ENCODE measurements around the gene HDGFL3. TPM values are rescaled to one million over a fixed set of nuclear protein-coding genes. Genes with fewer than 3 reads are reported as not detected.
"Not testable (repeated sequence)": the region's sequence is repeated elsewhere in the genome, so short reads cannot be mapped to it uniquely, and the experiment has no call there.

The HDGFL3 gene
- total RNA-seq, 2 donors from 2014 or later: 123 TPM

DNA sequence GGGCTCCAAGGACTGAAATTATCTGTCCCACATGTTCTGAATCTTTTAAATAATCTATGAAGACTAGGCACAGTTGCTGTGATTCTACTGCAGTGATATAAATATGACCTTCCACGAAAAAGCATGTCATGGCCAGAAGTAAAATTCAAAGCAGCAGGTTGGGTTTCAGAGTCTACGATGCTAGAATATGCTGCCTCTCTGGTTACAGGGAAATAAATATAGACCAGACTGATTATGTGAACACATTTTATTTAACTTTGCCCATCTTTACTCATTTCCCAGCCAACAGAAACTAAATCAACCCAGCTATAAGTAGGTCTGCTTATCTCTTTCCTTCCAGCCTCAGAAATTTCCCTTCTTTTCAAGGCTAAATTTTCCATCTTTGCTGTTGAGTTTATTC, 120.0 kb downstream of the HDGFL3 start:
- no peak overlapping the region for H3K27ac Mint-ChIP-seq
- 96 to 100% methylated on average over 2 of the region's 2 CpGs for WGBS, 2 experiments (ENCODE audit: insufficient coverage in 1 of 2, insufficient read length in 1 of 2)

DNA sequence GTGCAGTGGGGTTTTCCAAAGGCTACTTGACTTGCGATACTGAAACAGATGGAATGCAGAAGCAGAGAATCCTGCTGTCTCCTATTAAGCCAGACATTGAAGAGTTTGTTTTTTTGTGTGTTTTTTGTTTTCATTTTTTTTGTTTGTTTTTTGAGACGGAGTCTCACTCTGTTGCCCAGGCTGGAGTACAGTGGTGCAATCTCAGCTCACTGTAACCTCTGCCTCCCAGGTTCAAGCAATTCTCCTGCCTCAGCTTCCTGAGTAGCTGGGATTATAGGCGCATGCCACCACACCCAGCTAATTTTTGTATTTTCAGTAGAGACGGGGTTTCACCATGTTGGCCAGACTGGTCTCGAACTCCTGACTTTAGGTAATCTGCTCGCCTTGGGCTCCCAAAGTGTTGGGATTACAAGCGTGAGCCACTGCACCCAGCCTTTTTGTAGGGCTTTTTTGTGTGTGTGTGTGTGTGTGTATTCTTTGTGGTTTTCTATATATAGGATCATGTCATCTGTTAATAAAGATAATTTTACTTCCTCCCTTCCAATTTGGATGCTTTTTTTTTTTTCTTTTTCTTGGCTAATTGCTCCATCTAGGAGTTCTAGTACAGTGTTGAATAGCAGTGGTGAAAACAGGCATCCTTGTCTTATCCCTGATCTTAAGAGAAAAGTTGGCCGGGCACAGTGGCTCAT, 121.6 kb downstream of the HDGFL3 start:
- not testable (repeated sequence) for H3K9me3 ChIP-seq (ENCODE audit: control insufficient read depth, low read length); H3K36me3 Mint-ChIP-seq (ENCODE audit: low read depth); H3K4me3 ChIP-seq (ENCODE audit: low read length); H3K27me3 Mint-ChIP-seq (ENCODE audit: insufficient read depth); H3K27ac ChIP-seq (ENCODE audit: low read depth, low read length); DNase-seq; H3K9me3 Mint-ChIP-seq; H3K9ac ChIP-seq (ENCODE audit: extremely low read depth, low read length, poor library complexity, severe bottlenecking); H3K27me3 ChIP-seq (ENCODE audit: control insufficient read depth, insufficient read depth, low read length, poor library complexity, severe bottlenecking); H3K36me3 ChIP-seq (ENCODE audit: control insufficient read depth, insufficient read depth, low read length); H3K4me3 Mint-ChIP-seq; H3K4me1 Mint-ChIP-seq; H3K27ac Mint-ChIP-seq; H3K4me1 ChIP-seq (ENCODE audit: control insufficient read depth, insufficient read depth, low read length)
- WGBS, 2 experiments (ENCODE audit: insufficient coverage in 1 of 2, insufficient read length in 1 of 2): 91 to 95% methylated on average over 6 to 8 of the region's 8 CpGs

More for the DNA sequence above, 120.0 kb downstream of the HDGFL3 start:
- no peaks in the 10 kb centered on the region for H3K27me3 ChIP-seq (ENCODE audit: control insufficient read depth, insufficient read depth, low read length, poor library complexity, severe bottlenecking)
- TF ChIP-seq, protein P1, sequence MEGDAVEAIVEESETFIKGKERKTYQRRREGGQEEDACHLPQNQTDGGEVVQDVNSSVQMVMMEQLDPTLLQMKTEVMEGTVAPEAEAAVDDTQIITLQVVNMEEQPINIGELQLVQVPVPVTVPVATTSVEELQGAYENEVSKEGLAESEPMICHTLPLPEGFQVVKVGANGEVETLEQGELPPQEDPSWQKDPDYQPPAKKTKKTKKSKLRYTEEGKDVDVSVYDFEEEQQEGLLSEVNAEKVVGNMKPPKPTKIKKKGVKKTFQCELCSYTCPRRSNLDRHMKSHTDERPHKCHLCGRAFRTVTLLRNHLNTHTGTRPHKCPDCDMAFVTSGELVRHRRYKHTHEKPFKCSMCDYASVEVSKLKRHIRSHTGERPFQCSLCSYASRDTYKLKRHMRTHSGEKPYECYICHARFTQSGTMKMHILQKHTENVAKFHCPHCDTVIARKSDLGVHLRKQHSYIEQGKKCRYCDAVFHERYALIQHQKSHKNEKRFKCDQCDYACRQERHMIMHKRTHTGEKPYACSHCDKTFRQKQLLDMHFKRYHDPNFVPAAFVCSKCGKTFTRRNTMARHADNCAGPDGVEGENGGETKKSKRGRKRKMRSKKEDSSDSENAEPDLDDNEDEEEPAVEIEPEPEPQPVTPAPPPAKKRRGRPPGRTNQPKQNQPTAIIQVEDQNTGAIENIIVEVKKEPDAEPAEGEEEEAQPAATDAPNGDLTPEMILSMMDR (conservative IDR thresholded peaks at IDR 0.05): no peak
- H3K27ac ChIP-seq (ENCODE audit: low read depth, low read length): no peak overlapping the region
- H3K36me3 ChIP-seq (ENCODE audit: control insufficient read depth, insufficient read depth, low read length): no peaks in the 10 kb centered on the region
- H3K4me3 ChIP-seq (ENCODE audit: low read length): no peak overlapping the region
- H3K9ac ChIP-seq (ENCODE audit: extremely low read depth, low read length, poor library complexity, severe bottlenecking): no peak overlapping the region
- Mint-ChIP-seq H3K36me3 (ENCODE audit: low read depth) (no peaks in the 10 kb centered on the region), H3K4me1 (peaks cover 7% of the 10 kb centered on the region), H3K4me3 (no peak overlapping the region), H3K9me3 (no peaks in the 10 kb centered on the region), H3K27me3 (ENCODE audit: insufficient read depth) (peaks cover 3% of the 10 kb centered on the region)
- no peaks in the 10 kb centered on the region for H3K9me3 ChIP-seq (ENCODE audit: control insufficient read depth, low read length)
- H3K4me1 ChIP-seq (ENCODE audit: control insufficient read depth, insufficient read depth, low read length): peaks cover 5% of the 10 kb centered on the region
- no peak for DNase-seq

DNA sequence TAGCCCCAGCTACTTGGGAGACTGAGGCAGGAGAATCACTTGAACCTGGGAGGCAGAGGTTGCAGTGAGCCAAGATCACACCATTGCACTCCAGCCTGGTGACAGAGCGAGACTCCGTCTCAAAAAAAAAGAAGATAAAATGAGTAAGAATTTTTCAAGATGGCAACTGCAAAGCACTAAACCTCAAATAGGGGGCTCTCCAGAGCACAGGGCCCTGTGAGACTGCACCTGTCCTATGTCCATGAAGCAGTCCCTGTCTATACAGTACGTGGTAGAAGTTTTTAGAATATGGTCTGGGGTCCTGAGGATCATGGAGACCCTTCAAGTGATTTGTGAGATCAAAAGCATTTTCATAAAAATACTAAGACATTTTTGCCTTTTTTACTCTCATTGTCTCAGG, 122.2 kb downstream of the HDGFL3 start:
- H3K9ac ChIP-seq (ENCODE audit: extremely low read depth, low read length, poor library complexity, severe bottlenecking); H3K36me3 Mint-ChIP-seq (ENCODE audit: low read depth); H3K4me3 Mint-ChIP-seq; H3K36me3 ChIP-seq (ENCODE audit: control insufficient read depth, insufficient read depth, low read length); H3K27me3 ChIP-seq (ENCODE audit: control insufficient read depth, insufficient read depth, low read length, poor library complexity, severe bottlenecking); H3K27ac ChIP-seq (ENCODE audit: low read depth, low read length); H3K4me1 ChIP-seq (ENCODE audit: control insufficient read depth, insufficient read depth, low read length); H3K4me1 Mint-ChIP-seq; H3K27me3 Mint-ChIP-seq (ENCODE audit: insufficient read depth); H3K9me3 Mint-ChIP-seq; H3K27ac Mint-ChIP-seq; H3K9me3 ChIP-seq (ENCODE audit: control insufficient read depth, low read length); DNase-seq; H3K4me3 ChIP-seq (ENCODE audit: low read length): not testable (repeated sequence)
- TF ChIP-seq, protein P1 (conservative IDR thresholded peaks at IDR 0.05): peak; percentile 61
- 90% methylated on average over 2 to 3 of the region's 3 CpGs for WGBS, 2 experiments (ENCODE audit: insufficient coverage in 1 of 2, insufficient read length in 1 of 2)

All from endodermal cell (in vitro differentiated cells).